ENCODE results near the gene SEC24B. TPM values are rescaled to one million over a fixed set of nuclear protein-coding genes. Genes with fewer than 3 reads are reported as not detected.

Gene SEC24B
- total and polyA plus RNA-seq, 4 donors, result 7.3 to 40.8 (median 24.7) TPM

GRCh38 chr4:109424093-109424841, 9.3 kb upstream of the SEC24B start:
- Histone ChIP-seq H3K36me3 (ENCODE audit: control insufficient read depth in 1 of 2, insufficient read depth in 2 of 2, low read length in 1 of 2) (no peaks in the 10 kb centered on the region), H3K9me3 (ENCODE audit: control insufficient read depth, low read length) (no peaks in the 10 kb centered on the region), H3K4me1 (ENCODE audit: control insufficient read depth in 1 of 2, insufficient read depth in 2 of 2, low read length in 2 of 2) (no peaks in the 10 kb centered on the region), H3K27me3 (ENCODE audit: control insufficient read depth in 1 of 2, insufficient read depth in 2 of 2, low read length in 1 of 2) (no peaks in the 10 kb centered on the region), H3K27ac (ENCODE audit: low read depth in 1 of 2, low read length in 2 of 2) (no peak overlapping the region), H3K4me3 (ENCODE audit: low read length in 2 of 2) (no peak overlapping the region)
- WGBS, 2 donors, result 86 to 87% methylated on average over 19 of the region's 19 CpGs
- ATAC-seq (ENCODE audit: low FRiP score), result no peak
- intact Hi-C loops (cut with DNase I), result loop anchor here (5.0 kb wide), 1 partner anchor 553 kb away; no protein-coding TSS in a partner anchor
- DNase-seq, result no peak

- H3K4me1 ChIP-seq (ENCODE audit: control insufficient read depth in 1 of 2, insufficient read depth in 2 of 2, low read length in 2 of 2), result no peaks in the 10 kb centered on the region
- H3K4me3 ChIP-seq (ENCODE audit: low read length in 2 of 2), result no peak overlapping the region
- DNase-seq, result no peak
- H3K27ac ChIP-seq (ENCODE audit: low read depth in 1 of 2, low read length in 2 of 2), result no peak overlapping the region
- no peak for ATAC-seq (ENCODE audit: low FRiP score)
- no peaks in the 10 kb centered on the region for H3K36me3 ChIP-seq (ENCODE audit: control insufficient read depth in 1 of 2, insufficient read depth in 2 of 2, low read length in 1 of 2)
- no peaks in the 10 kb centered on the region for H3K9me3 ChIP-seq (ENCODE audit: control insufficient read depth, low read length)
- 89 to 90% methylated on average over 4 of the region's 4 CpGs for WGBS, 2 donors
- no peaks in the 10 kb centered on the region for H3K27me3 ChIP-seq (ENCODE audit: control insufficient read depth in 1 of 2, insufficient read depth in 2 of 2, low read length in 1 of 2)
- intact Hi-C loops (cut with DNase I), result no loop called here
These were observed 8.2 kb upstream of the SEC24B start for GRCh38 chr4:109425405-109425804.

GRCh38 chr4:109429545-109429944, 4.1 kb upstream of the SEC24B start:
- ATAC-seq (ENCODE audit: low FRiP score), result no peak

GRCh38 chr4:109432203-109432602, 1.4 kb upstream of the SEC24B start:
- no peak overlapping the region for H3K27ac ChIP-seq (ENCODE audit: low read depth in 1 of 2, low read length in 2 of 2)
- intact Hi-C loops (cut with DNase I), result loop anchor here (5.0 to 10.0 kb wide), 4 partner anchors 53 to 385 kb away; partner anchors contain the start of genes GAR1 (in 2 of the 2), CASP6 (in 1 of the 2) and MCUB (in 1 of the 2)
- no peaks in the 10 kb centered on the region for H3K36me3 ChIP-seq (ENCODE audit: control insufficient read depth in 1 of 2, insufficient read depth in 2 of 2, low read length in 1 of 2)
- DNase-seq (no peak), ATAC-seq (ENCODE audit: low FRiP score) (no peak)
- H3K9me3 ChIP-seq (ENCODE audit: control insufficient read depth, low read length), result no peaks in the 10 kb centered on the region
- 82 to 86% methylated on average over 1 of the region's 1 CpG for WGBS, 2 donors
- H3K4me3 ChIP-seq (ENCODE audit: low read length in 2 of 2), result no peak overlapping the region
- peaks cover 0 to 5% of the 10 kb centered on the region in 2 donors for H3K4me1 ChIP-seq (ENCODE audit: control insufficient read depth in 1 of 2, insufficient read depth in 2 of 2, low read length in 2 of 2)
- no peaks in the 10 kb centered on the region for H3K27me3 ChIP-seq (ENCODE audit: control insufficient read depth in 1 of 2, insufficient read depth in 2 of 2, low read length in 1 of 2)

More at GRCh38 chr4:109429545-109429944, 4.1 kb upstream of the SEC24B start:
- intact Hi-C loops (cut with DNase I), result no loop called here
- H3K4me1 ChIP-seq (ENCODE audit: control insufficient read depth in 1 of 2, insufficient read depth in 2 of 2, low read length in 2 of 2), result no peaks in the 10 kb centered on the region
- no peak overlapping the region for H3K27ac ChIP-seq (ENCODE audit: low read depth in 1 of 2, low read length in 2 of 2)
- no peaks in the 10 kb centered on the region for H3K36me3 ChIP-seq (ENCODE audit: control insufficient read depth in 1 of 2, insufficient read depth in 2 of 2, low read length in 1 of 2)
- H3K27me3 ChIP-seq (ENCODE audit: control insufficient read depth in 1 of 2, insufficient read depth in 2 of 2, low read length in 1 of 2), result no peaks in the 10 kb centered on the region
- no peak for DNase-seq
- H3K9me3 ChIP-seq (ENCODE audit: control insufficient read depth, low read length), result no peaks in the 10 kb centered on the region
- whole genome bisulfite sequencing, 2 donors, result 88 to 92% methylated on average over 1 of the region's 1 CpG
- no peak overlapping the region for H3K4me3 ChIP-seq (ENCODE audit: low read length in 2 of 2)

- Histone ChIP-seq H3K36me3 (ENCODE audit: control insufficient read depth in 1 of 2, insufficient read depth in 2 of 2, low read length in 1 of 2) (no peaks in the 10 kb centered on the region), H3K27me3 (ENCODE audit: control insufficient read depth in 1 of 2, insufficient read depth in 2 of 2, low read length in 1 of 2) (no peaks in the 10 kb centered on the region), H3K4me3 (ENCODE audit: low read length in 2 of 2) (peak overlapping the region; percentile 89 to 91), H3K4me1 (ENCODE audit: control insufficient read depth in 1 of 2, insufficient read depth in 2 of 2, low read length in 2 of 2) (peaks cover 0 to 5% of the 10 kb centered on the region in 2 donors), H3K27ac (ENCODE audit: low read depth in 1 of 2, low read length in 2 of 2) (no peak overlapping the region), H3K9me3 (ENCODE audit: control insufficient read depth, low read length) (no peaks in the 10 kb centered on the region)
- ATAC-seq (ENCODE audit: low FRiP score) (no peak), DNase-seq (no peak)
- intact Hi-C loops (cut with DNase I), result loop anchor here (5.0 to 10.0 kb wide), 4 partner anchors 52 to 385 kb away; partner anchors contain the start of genes GAR1 (in 2 of the 2), CASP6 (in 1 of the 2) and MCUB (in 1 of the 2)
- 10 to 12% methylated on average over 3 of the region's 3 CpGs for WGBS, 2 donors
These were observed 919 bp upstream of the SEC24B start for GRCh38 chr4:109432696-109433095.

- Histone ChIP-seq H3K27ac (ENCODE audit: low read depth in 1 of 2, low read length in 2 of 2) (peak overlapping the region; percentile 23 to 77), H3K4me3 (ENCODE audit: low read length in 2 of 2) (peak overlapping the region; percentile 89 to 91), H3K4me1 (ENCODE audit: control insufficient read depth in 1 of 2, insufficient read depth in 2 of 2, low read length in 2 of 2) (peaks cover 0 to 5% of the 10 kb centered on the region in 2 donors), H3K27me3 (ENCODE audit: control insufficient read depth in 1 of 2, insufficient read depth in 2 of 2, low read length in 1 of 2) (no peaks in the 10 kb centered on the region), H3K9me3 (ENCODE audit: control insufficient read depth, low read length) (no peaks in the 10 kb centered on the region), H3K36me3 (ENCODE audit: control insufficient read depth in 1 of 2, insufficient read depth in 2 of 2, low read length in 1 of 2) (no peaks in the 10 kb centered on the region)
- intact Hi-C loops (cut with DNase I), result loop anchor here (5.0 to 10.0 kb wide), 4 partner anchors 51 to 383 kb away; partner anchors contain the start of genes GAR1 (in 2 of the 2), CASP6 (in 1 of the 2) and MCUB (in 1 of the 2)
- ATAC-seq (ENCODE audit: low FRiP score), result peak; percentile 58
- peak; percentile 66 to 81 for DNase-seq
- 1% methylated on average over 44 to 70 of the region's 70 CpGs for WGBS, 2 donors
These were observed 674 bp downstream of the SEC24B start for GRCh38 chr4:109434007-109434971.

GRCh38 chr4:109435635-109436034, 2.0 kb downstream of the SEC24B start:
- no peak for ATAC-seq (ENCODE audit: low FRiP score)
- intact Hi-C loops (cut with DNase I), result loop anchor here (10.0 kb wide), 3 partner anchors 49 to 269 kb away; partner anchors contain the start of genes CASP6 (in 1 of the 2) and MCUB (in 1 of the 2)
- Histone ChIP-seq H3K4me1 (ENCODE audit: control insufficient read depth in 1 of 2, insufficient read depth in 2 of 2, low read length in 2 of 2) (peaks cover 0 to 5% of the 10 kb centered on the region in 2 donors), H3K4me3 (ENCODE audit: low read length in 2 of 2) (no peak overlapping the region), H3K36me3 (ENCODE audit: control insufficient read depth in 1 of 2, insufficient read depth in 2 of 2, low read length in 1 of 2) (no peaks in the 10 kb centered on the region), H3K27ac (ENCODE audit: low read depth in 1 of 2, low read length in 2 of 2) (no peak overlapping the region), H3K27me3 (ENCODE audit: control insufficient read depth in 1 of 2, insufficient read depth in 2 of 2, low read length in 1 of 2) (no peaks in the 10 kb centered on the region), H3K9me3 (ENCODE audit: control insufficient read depth, low read length) (no peaks in the 10 kb centered on the region)
- 54 to 59% methylated on average over 3 of the region's 3 CpGs for WGBS, 2 donors
- no peak for DNase-seq

GRCh38 chr4:109436504-109436903, 2.9 kb downstream of the SEC24B start:
- Histone ChIP-seq H3K4me1 (ENCODE audit: control insufficient read depth in 1 of 2, insufficient read depth in 2 of 2, low read length in 2 of 2) (peaks cover 0 to 8% of the 10 kb centered on the region in 2 donors), H3K4me3 (ENCODE audit: low read length in 2 of 2) (no peak overlapping the region), H3K27me3 (ENCODE audit: control insufficient read depth in 1 of 2, insufficient read depth in 2 of 2, low read length in 1 of 2) (no peaks in the 10 kb centered on the region), H3K27ac (ENCODE audit: low read depth in 1 of 2, low read length in 2 of 2) (no peak overlapping the region), H3K36me3 (ENCODE audit: control insufficient read depth in 1 of 2, insufficient read depth in 2 of 2, low read length in 1 of 2) (no peaks in the 10 kb centered on the region), H3K9me3 (ENCODE audit: control insufficient read depth, low read length) (no peaks in the 10 kb centered on the region)
- DNase-seq, result no peak
- no peak for ATAC-seq (ENCODE audit: low FRiP score)
- intact Hi-C loops (cut with DNase I), result loop anchor here (10.0 kb wide), 3 partner anchors 48 to 268 kb away; partner anchors contain the start of genes CASP6 (in 1 of the 2) and MCUB (in 1 of the 2)
- WGBS, 2 donors, result 55 to 62% methylated on average over 3 of the region's 3 CpGs
